GM19397 (cell line): ENCODE data around the gene KDM7A.

Experiments used
- ATAC-seq: cut with Tn5 transposase; IDR thresholded peaks from one replicate; pipeline ENCODE4 v1.9.1; 2021; ENCODE audit warnings: mild to moderate bottlenecking, moderate library complexity; ENCODE audit not compliant: unreplicated experiment

KDM7A gene

DNA sequence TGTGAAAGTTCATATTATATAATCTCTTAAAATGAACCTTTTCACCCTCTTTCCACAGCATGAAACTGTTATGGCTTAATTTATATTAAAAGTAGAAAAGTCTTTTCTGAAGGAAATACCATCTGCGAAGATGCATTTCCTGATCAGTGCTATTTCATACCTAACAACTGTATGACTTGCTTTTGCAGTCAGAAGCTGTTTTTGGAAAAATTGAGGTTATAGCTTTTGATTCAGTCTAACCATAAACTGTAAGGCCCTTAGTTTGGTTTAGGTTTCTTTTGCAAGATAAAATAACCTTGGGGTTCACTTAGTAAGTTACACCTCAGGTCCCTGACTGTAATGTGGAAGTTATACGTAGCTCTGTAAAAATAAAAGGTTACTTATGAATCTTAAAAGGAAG is 91.3 kb downstream of the KDM7A start:
- ATAC-seq, result no peak

DNA sequence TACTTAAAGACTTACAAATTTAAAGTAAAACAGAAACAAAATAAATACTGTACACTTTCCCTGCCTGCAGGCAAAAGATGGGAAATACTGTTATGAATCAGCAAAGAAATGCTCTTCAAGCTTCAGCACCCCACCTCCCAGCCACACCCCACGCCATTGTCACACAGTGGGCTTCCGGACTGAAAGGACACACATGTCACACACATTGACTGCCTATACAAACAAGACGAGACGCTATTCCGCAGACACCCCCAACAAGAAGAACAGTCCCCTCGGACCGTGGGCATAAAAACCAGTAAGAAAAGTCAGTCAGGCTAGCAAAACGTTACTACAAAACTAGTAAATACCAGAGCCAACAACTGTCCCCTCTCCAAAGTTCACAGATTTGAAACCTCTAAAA is 91.8 kb downstream of the KDM7A start:
- no peak for ATAC-seq

DNA sequence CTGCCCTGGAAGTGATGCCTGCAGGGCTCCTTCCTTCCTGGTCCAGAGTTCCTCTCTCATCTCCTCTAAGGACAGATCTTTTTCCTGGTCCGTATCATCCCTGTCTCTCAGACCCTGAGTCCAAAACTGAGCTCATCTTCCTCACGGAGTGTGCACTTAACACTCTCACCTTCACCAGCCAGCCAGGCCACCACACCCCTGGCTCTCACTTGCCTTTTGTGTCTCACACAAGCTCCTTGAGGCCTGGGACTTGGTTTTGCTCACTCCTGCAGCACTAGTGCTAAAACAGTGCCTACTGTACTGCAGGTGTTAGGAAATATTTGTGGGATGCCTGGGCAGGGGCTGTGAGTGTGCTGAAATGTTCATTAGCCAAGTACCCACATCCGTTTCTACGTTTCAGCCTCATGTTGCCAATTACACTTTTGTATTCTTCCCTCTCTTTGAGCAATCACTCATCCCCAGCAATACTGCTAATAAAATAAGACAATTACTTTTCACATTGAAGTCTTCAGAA is 92.6 kb downstream of the KDM7A start:
- no peak for ATAC-seq

- ATAC-seq, result no peak
These were observed 94.0 kb downstream of the KDM7A start for GRCh38 chr7:140082770-140083169.

GRCh38 chr7:140081774-140082425 is 94.9 kb downstream of the KDM7A start:
- ATAC-seq, result no peak

DNA sequence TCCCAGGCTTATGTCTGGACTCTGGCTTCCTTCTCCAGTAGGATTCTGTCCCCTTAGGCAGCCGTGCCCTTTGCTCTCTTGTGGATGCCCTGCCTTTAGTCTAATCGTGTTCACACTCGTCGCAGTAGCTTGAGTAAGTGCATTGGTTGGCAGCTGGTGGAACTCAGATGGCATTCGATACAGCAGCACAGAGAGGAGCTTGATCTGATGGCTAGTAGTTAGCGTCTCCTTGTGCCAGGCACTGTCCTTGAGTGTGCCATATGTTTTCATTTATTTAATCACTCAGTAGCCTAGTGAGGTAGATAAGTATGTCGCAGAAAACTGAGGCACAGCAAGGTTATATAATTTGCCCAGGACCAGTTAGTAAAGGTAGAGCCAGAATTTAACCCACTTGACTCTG is 95.9 kb downstream of the KDM7A start:
- no peak for ATAC-seq

DNA sequence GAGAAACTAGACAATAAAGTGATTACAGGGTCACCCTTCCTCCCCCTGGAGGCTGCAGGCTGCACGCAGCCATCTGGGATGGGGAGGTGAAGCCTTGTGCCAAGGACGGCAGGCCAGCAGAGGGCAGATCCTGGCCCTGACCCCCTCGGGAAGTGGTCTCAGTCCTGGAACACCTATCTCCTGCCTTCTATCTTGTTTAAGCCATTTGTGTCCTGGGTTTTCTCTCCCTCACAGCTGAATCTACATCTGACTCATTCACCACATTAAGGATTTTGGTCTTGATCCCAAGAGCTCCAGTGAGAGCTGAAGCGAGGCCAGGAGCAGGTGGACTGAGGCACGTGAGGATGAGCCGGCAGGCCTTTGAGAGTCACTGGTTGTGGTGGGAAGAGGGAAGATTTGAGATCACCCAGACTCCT is 97.7 kb downstream of the KDM7A start:
- no peak for ATAC-seq

GRCh38 chr7:140078392-140078791 is 98.4 kb downstream of the KDM7A start:
- ATAC-seq, result no peak

DNA sequence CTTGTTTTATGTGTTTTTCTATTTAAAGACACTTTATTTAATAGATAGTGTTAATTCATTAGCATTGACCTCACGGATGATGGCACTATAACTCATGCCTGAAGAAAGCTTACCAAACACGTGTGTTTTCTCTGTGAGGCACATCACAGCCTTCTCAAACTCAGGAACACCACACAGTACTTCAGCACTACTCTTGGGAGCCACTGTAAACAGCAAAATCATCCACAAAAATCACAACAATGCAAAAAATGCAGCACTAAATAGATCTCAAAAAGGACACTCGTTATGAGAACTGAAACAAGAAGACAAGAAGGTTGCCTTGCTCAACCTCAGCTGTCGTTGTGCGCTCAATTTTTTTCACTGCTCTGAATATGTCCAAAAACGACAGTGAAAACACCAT is 102.0 kb downstream of the KDM7A start:
- ATAC-seq, result no peak

DNA sequence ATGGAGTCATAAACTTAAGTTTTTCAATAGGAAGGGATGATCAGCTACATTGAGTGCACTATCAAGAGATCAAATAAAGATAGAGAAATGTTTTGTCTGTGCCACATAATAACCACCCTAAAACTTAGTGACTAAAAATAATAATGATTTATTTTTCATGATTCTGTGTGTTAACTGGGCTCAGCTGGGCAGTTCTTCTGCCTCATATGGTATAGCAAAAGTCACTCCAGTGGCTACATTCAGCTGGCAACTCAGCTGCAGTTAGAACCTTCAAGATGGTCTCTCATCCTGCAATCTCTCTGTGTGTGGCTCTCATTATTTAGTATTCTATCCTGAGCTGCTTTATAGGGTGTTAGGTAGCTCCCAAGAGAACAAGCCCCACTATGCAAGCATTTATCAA is 106.2 kb downstream of the KDM7A start:
- ATAC-seq, result no peak

GRCh38 chr7:140069298-140069949 is 107.4 kb downstream of the KDM7A start:
- ATAC-seq, result no peak

DNA sequence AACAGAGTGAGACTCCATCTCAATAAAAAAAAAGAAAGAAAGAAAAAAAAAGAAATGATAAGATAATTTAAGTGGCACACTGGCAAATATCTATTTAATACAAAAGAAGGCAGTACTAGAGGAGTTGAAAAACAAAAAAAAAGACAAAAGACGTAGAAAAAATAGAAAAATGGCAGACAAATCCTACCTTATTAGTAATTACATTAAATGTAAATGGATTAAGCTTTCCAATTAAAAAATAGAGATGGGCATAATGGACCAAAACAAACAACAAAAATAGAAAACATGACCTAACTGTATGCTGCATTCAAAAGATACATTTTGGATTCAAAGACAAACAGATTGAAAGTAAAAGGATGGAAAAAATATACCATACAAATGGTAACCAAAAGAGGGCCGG is 108.8 kb downstream of the KDM7A start:
- ATAC-seq, result no peak

DNA sequence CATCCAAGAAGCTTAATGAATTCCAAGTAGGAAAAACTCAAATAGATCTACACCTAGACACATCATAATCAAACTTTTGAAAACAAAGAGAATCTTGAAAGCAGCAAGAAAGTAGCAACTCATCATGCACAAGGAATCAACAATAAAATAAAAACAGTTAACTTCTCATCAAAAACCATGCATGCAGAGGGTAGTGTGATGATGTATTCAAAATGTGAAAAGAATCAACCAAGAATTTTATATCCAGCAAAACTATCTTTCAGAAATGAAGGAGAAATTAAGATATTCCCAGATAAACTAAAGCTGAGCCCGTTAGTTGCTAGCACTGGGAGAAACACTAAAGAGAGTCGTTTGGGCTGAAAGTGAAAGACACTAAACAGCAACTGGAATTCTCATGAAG is 109.7 kb downstream of the KDM7A start:
- no peak for ATAC-seq

- peak; percentile 94 for ATAC-seq
These were observed 114.1 kb downstream of the KDM7A start, which contains the start of gene PARP12 for GRCh38 chr7:140062528-140063299. PARP12 (minus strand) TSS chr7:140062951; CDS start chr7:140062847, 104 bp downstream.

DNA sequence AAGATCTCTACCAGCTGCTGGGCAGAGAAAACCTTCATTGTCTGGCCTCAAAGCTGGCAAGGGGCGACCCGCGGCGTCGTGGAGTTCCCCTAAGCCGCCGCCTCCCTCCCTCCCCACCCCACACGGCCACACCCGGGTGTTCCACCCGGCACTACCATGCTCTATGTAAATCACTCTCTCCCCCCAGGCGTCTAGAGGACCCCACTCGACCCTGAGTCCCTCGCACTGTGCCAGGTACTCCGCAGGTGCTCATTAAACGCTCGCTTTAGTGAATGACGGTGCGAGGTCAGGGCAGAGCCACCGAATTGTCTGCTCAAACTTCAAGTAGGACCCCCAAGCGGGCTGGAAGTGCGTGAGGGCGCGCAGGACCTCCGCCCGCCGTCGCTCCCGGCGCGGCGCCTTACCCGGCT is 114.7 kb downstream of the KDM7A start:
- peak; percentile 44 for ATAC-seq

GRCh38 chr7:140061607-140061930 is 115.2 kb downstream of the KDM7A start:
- ATAC-seq, result no peak

GRCh38 chr7:140060788-140061606 is 115.8 kb downstream of the KDM7A start:
- ATAC-seq, result no peak

DNA sequence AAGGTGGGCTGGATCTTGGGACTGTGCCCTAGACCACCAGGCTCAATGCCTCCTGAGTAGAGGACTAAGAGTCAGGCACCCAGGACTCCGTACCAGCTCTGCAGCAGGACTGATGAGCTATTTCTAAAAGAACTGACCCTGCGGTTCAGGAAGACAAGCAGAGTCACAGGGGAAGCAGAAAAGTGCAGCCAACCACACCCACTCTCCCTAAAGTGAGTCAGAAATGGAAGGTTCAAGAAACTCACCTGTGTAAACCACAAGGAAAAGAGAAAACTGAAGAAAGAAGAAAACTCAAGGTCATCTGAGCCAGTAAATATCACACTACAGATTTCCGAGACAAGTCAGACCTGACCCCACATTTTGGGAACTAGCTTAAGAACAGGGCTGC is 116.5 kb downstream of the KDM7A start:
- no peak for ATAC-seq

DNA sequence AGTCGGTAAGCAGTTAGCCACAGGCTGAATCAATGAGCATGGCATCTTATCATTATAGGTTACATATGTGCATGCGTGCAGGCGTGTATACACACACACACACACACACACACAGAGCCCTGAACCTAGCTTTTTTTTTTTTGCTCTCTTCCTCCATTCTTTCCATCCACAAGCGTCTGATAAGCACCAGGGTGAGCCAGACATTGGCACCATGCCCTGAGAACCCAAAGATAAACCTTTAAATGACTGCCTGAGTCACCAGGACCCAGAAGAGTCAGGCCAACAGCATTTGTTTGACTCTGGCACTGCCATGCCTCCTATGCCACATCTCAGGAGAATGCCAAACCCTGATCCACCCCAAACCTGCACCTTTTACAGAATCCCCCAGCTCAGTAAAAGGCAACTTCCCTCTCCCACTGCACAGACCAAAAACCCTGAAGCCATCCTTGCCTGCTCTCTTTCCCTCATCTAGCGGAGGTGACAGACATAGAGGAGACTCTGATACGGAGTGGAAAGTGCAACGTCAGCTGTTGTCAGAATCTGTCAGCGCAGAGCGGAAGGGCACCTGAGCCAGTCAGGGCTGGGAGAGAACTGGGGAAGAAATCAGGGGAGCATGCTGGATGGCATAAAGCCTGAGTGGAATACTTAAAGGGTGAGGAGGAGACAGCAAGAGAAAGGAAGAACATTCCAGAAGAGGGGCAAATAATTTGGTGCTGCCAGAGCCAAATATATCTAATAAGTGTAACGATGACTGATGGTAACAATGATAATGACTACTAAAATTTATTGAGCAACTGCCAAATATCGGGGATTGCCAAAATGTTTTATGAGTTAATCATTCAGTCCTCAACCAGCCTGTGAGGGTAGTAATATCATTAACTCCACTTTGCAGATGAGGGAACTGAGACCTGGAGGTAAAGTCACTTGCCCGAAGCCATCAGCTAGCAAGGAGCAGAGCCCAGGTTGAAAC is 117.2 kb downstream of the KDM7A start:
- no peak for ATAC-seq

DNA sequence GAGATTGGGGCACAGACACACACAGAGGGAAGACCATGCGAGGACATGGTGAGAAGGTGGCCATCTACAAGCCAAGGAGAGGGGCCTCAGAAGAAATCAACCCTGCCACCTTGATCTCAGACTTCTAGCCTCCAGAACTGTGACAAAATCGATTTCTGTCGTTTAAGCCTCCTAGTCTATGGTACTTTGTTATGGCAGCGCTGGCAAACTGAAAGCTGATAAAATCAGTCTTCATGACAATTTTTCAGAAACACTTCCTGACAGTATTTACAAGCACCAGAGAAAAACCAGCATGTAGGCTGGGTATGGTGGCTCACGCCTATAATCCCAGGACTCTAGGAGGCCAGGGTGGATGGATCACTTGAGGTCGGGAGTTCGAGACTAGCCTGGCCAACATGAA is 118.3 kb downstream of the KDM7A start:
- ATAC-seq, result no peak
